HCT116 (cell line): Measurements from ENCODE around the gene SLC35F3. TPM values are rescaled to one million over a fixed set of nuclear protein-coding genes. Genes with fewer than 3 reads are reported as not detected.

Experiments
- ATAC-seq: fragments of 200-7000 bp; cut with Tn5 transposase; 2 replicates; pipeline ENCODE4 v1.9.1; 2020; ENCODE audit warnings: mild to moderate bottlenecking, moderate library complexity
- BruUV-seq: library from RNA; stranded (reverse); fragments of 400-500 nt; replicated peaks from 2 replicates; lab custom pipeline; 2021; lab: Mats Ljungman, UMichigan
- CTCF ChIA-PET: fragments of 300-600 bp; sonication (Branson Sonifier 250); formaldehyde crosslinking; loops from one replicate; lab custom pipeline; 2021; ENCODE audit warnings: antibody characterized with exemption; lab: Charles Lee
- POLR2A ChIA-PET: fragments of 300-600, 350-600 bp; sonication (Branson Sonifier 250); formaldehyde crosslinking; loops from one replicate; lab custom pipeline; 2021; ENCODE audit warnings: antibody characterized with exemption; lab: Charles Lee
- RAD21 ChIA-PET, 2 experiments: fragments of 300-600 bp; sonication (Branson Sonifier 250); formaldehyde crosslinking; loops; one replicate each; lab custom pipeline; 2023; ENCODE audit warnings: low total read pairs in 2 of 2; ENCODE audit not compliant: uncharacterized antibody in 2 of 2, unreplicated experiment in 2 of 2, low non-redundant PET in 1 of 2; lab: Charles Lee
- DNase-seq: peaks from one replicate; pipeline ENCODE4 v3.0.0-alpha.2; 2010; ENCODE audit warnings: low read depth, low spot score
- H2AFZ ChIP-seq: fragments of 200-600 bp; shearing (Covaris generic), sonication (generic); 2 replicates; pipeline ENCODE4 v1.6.1; 2017; ENCODE audit warnings: low read depth, mixed run types, mixed read lengths, antibody characterized with exemption, low read length; ENCODE audit not compliant: poor library complexity, severe bottlenecking
- H3K27ac ChIP-seq: 2 replicates; pipeline ENCODE4 v1.5.1; 2012; ENCODE audit warnings: low read depth, low read length
- H3K27me3 ChIP-seq: fragments of 200-600 bp; sonication (generic); 2 replicates; pipeline ENCODE4 v1.6.1; 2016; ENCODE audit warnings: mixed run types, low read length, mixed read lengths; ENCODE audit not compliant: insufficient read depth
- H3K36me3 ChIP-seq, 2 experiments: fragments of 200-500 bp in 1 of 2; fragments of 200-600 bp in 1 of 2; sonication (Bioruptor generic) in 1 of 2; sonication (generic) in 1 of 2; 2 replicates each; pipeline versions ENCODE4 v1.5.1 to v1.6.1; 2014 to 2016; ENCODE audit warnings: low read length in 2 of 2, inconsistent platforms in 1 of 2, mixed read lengths in 1 of 2, mixed run types in 1 of 2; ENCODE audit not compliant: insufficient read depth in 2 of 2, control insufficient read depth in 1 of 2
- H3K4me1 ChIP-seq, 2 experiments: fragments of 200-600 bp in 1 of 2; sonication (generic) in 1 of 2; 2 replicates each; pipeline versions ENCODE4 v1.5.1 to v1.6.1; 2012 to 2017; ENCODE audit warnings: low read length in 2 of 2, inconsistent platforms in 1 of 2, mild to moderate bottlenecking in 1 of 2, mixed read lengths in 1 of 2, mixed run types in 1 of 2, moderate library complexity in 1 of 2; ENCODE audit not compliant: insufficient read depth in 2 of 2, control insufficient read depth in 1 of 2
- H3K4me2 ChIP-seq: fragments of 200-600 bp; sonication (generic); 2 replicates; pipeline ENCODE4 v1.6.1; 2017; ENCODE audit warnings: mixed run types, low read length, mixed read lengths
- H3K4me3 ChIP-seq, 2 experiments: fragments of 200-600 bp in 1 of 2; sonication (generic) in 1 of 2; replicated peaks in 1 of 2; 2 replicates each; pipeline ENCODE4 v1.5.1; 2011 to 2016; ENCODE audit warnings: low read length in 2 of 2, control low read depth in 1 of 2, low read depth in 1 of 2, mild to moderate bottlenecking in 1 of 2, mixed read lengths in 1 of 2, mixed run types in 1 of 2
- H3K79me2 ChIP-seq: fragments of 200-600 bp; sonication (generic); 2 replicates; pipeline ENCODE4 v1.6.1; 2017; ENCODE audit warnings: mild to moderate bottlenecking, mixed run types, low read length, moderate library complexity, mixed read lengths; ENCODE audit not compliant: insufficient read depth
- H3K9ac ChIP-seq: fragments of 200-600 bp; sonication (generic); 2 replicates; pipeline ENCODE4 v1.6.1; 2016; ENCODE audit warnings: low read length, mixed read lengths
- H3K9me2 ChIP-seq: fragments of 200-600 bp; sonication (generic), shearing (Covaris generic); 2 replicates; pipeline ENCODE4 v1.6.1; 2017; ENCODE audit warnings: mixed run types, mild to moderate bottlenecking, moderate library complexity; ENCODE audit not compliant: insufficient read depth
- H3K9me3 ChIP-seq, 2 experiments: fragments of 200-500 bp in 1 of 2; fragments of 200-600 bp in 1 of 2; sonication (Bioruptor generic) in 1 of 2; sonication (generic) in 1 of 2; 2 replicates each; pipeline ENCODE4 v1.6.1; 2014 to 2017; ENCODE audit warnings: low read length in 2 of 2, mixed read lengths in 2 of 2, inconsistent platforms in 1 of 2, low read depth in 1 of 2, mild to moderate bottlenecking in 1 of 2, mixed run types in 1 of 2, moderate library complexity in 1 of 2; ENCODE audit not compliant: control insufficient read depth in 1 of 2, insufficient read depth in 1 of 2
- H4K20me1 ChIP-seq: fragments of 200-600 bp; sonication (generic), shearing (Covaris generic); 2 replicates; pipeline ENCODE4 v1.6.1; 2017; ENCODE audit warnings: mixed run types, mild to moderate bottlenecking, moderate library complexity; ENCODE audit not compliant: insufficient read depth
- CBX3 ChIP-seq: IDR thresholded peaks from 2 replicates; pipeline ENCODE4 v1.6.1; 2012; ENCODE audit warnings: low read depth
- CEBPB ChIP-seq: IDR thresholded peaks from 2 replicates; pipeline ENCODE4 v1.6.1; 2012; ENCODE audit warnings: low read depth
- ELF1 ChIP-seq: IDR thresholded peaks from 2 replicates; pipeline ENCODE4 v1.6.1; 2012; ENCODE audit warnings: low read depth, borderline replicate concordance
- EZH2 ChIP-seq: fragments of 200-600 bp; sonication (generic); IDR thresholded peaks from 2 replicates; pipeline ENCODE4 v1.6.1; 2017; ENCODE audit warnings: antibody characterized with exemption, mixed run types
- EZH2phosphoT487 ChIP-seq: fragments of 200-600 bp; IDR thresholded peaks from 2 replicates; pipeline ENCODE4 v1.6.1; 2018; ENCODE audit warnings: antibody characterized with exemption, borderline replicate concordance
- FOSL1 ChIP-seq: IDR thresholded peaks from 2 replicates; pipeline ENCODE4 v1.6.1; 2012; ENCODE audit warnings: low read depth
- RAD21 ChIP-seq: IDR thresholded peaks from 2 replicates; pipeline ENCODE4 v1.6.1; 2012; ENCODE audit warnings: low read depth, mild to moderate bottlenecking
- SIN3A ChIP-seq: IDR thresholded peaks from 2 replicates; pipeline ENCODE4 v1.6.1; 2012; ENCODE audit warnings: low read depth
- SP1 ChIP-seq: IDR thresholded peaks from 2 replicates; pipeline ENCODE4 v1.6.1; 2012; ENCODE audit warnings: low read depth
- SRF ChIP-seq: IDR thresholded peaks from 2 replicates; pipeline ENCODE4 v1.6.1; 2012; ENCODE audit warnings: low read depth
- TCF7L2 ChIP-seq: IDR thresholded peaks from 2 replicates; pipeline ENCODE4 v1.7.0; 2011; ENCODE audit warnings: borderline replicate concordance, inconsistent platforms; ENCODE audit not compliant: insufficient read depth, insufficient read length; ENCODE audit errors: extremely low read depth
- ZFX ChIP-seq: fragments of 450-650 bp; IDR thresholded peaks from 2 replicates; pipeline ENCODE4 v1.6.1; 2017
- intact Hi-C: fragments of 100-400 bp; cut with micrococcal nuclease; formaldehyde crosslinking; loops from 2 replicates; pipeline ENCODE4 v1.10.0; 2022
- total RNA-seq: library from RNA; stranded (reverse); gene quantifications from one replicate; pipeline ENCODE4 v1.2.1, GENCODE V29; 2021; ENCODE audit not compliant: unreplicated experiment
- TF ChIP-seq, protein P1 (sequence below): IDR thresholded peaks from 2 replicates; pipeline ENCODE4 v1.6.1; 2012
- TF ChIP-seq, protein P2 (sequence below), 3 experiments: fragments of 200-600 bp in 1 of 3; sonication (generic) in 1 of 3; IDR thresholded peaks in 2 of 3; conservative IDR thresholded peaks in 1 of 3; 2 replicates each; pipeline ENCODE4 v1.5.1; 2012 to 2017; ENCODE audit warnings: low read depth in 2 of 3, low read length in 2 of 3, antibody characterized with exemption in 1 of 3, borderline replicate concordance in 1 of 3, control low read depth in 1 of 3, mild to moderate bottlenecking in 1 of 3, mixed read lengths in 1 of 3, mixed run types in 1 of 3, moderate library complexity in 1 of 3; ENCODE audit not compliant: insufficient read depth in 1 of 3

SLC35F3 gene
- total RNA-seq, 1 experiment from 2014 or later = 6.4 TPM

GRCh38 chr1:234090212-234091064 is 186.0 kb downstream of the SLC35F3 start (continued):
- TF ChIP-seq EZH2phosphoT487 (no peak), CBX3 (no peak), EZH2 (no peak), RAD21 (no peak), FOSL1 (no peak), ELF1 (no peak), SIN3A (no peak), SRF (no peak)
- TF ChIP-seq, protein P1, sequence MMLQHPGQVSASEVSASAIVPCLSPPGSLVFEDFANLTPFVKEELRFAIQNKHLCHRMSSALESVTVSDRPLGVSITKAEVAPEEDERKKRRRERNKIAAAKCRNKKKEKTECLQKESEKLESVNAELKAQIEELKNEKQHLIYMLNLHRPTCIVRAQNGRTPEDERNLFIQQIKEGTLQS = no peak

GRCh38 chr1:234091065-234091401 is 186.6 kb downstream of the SLC35F3 start:
- POLR2A ChIA-PET = no interaction called here
- BruUV-seq = no TSS peak
- RAD21 ChIA-PET = no interaction called here

More at GRCh38 chr1:234091065-234091401, 186.6 kb downstream of the SLC35F3 start:
- Histone ChIP-seq H4K20me1 (no peaks in the 10 kb centered on the region), H2AFZ (no peak overlapping the region), H3K9me3 (no peaks in the 10 kb centered on the region; a peak in 1 of 4 replicates), H3K27me3 (no peaks in the 10 kb centered on the region), H3K4me1 (no peaks in the 10 kb centered on the region), H3K36me3 (no peaks in the 10 kb centered on the region), H3K27ac (no peak overlapping the region), H3K79me2 (no peaks in the 10 kb centered on the region; the same call in 1 of the 2 replicates), H3K9me2 (no peaks in the 10 kb centered on the region), H3K9ac (no peak overlapping the region), H3K4me2 (no peak overlapping the region), H3K4me3 (no peak overlapping the region)
- ATAC-seq (no peak), DNase-seq (no peak)
- CTCF ChIA-PET = no interaction called here
- TF ChIP-seq TCF7L2 (no peak), EZH2 (no peak), CBX3 (no peak), CEBPB (no peak), EZH2phosphoT487 (no peak), RAD21 (no peak), SRF (no peak), SP1 (no peak), ZFX (no peak)
- TF ChIP-seq, protein P2, sequence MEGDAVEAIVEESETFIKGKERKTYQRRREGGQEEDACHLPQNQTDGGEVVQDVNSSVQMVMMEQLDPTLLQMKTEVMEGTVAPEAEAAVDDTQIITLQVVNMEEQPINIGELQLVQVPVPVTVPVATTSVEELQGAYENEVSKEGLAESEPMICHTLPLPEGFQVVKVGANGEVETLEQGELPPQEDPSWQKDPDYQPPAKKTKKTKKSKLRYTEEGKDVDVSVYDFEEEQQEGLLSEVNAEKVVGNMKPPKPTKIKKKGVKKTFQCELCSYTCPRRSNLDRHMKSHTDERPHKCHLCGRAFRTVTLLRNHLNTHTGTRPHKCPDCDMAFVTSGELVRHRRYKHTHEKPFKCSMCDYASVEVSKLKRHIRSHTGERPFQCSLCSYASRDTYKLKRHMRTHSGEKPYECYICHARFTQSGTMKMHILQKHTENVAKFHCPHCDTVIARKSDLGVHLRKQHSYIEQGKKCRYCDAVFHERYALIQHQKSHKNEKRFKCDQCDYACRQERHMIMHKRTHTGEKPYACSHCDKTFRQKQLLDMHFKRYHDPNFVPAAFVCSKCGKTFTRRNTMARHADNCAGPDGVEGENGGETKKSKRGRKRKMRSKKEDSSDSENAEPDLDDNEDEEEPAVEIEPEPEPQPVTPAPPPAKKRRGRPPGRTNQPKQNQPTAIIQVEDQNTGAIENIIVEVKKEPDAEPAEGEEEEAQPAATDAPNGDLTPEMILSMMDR (IDR thresholded peaks at IDR 0.05 in 2 of 3, conservative IDR thresholded peaks at IDR 0.05 in 1 of 3; ENCODE audit: borderline replicate concordance in 1 of 3, insufficient read depth in 1 of 3, low read depth in 2 of 3, low read length in 2 of 3) = no peak
- intact Hi-C loops = no loop called here
